ENCODE results near the gene AVPR1B. TPM values are rescaled to one million over a fixed set of nuclear protein-coding genes. Genes with fewer than 3 reads are reported as not detected.
"Not testable (repeated sequence)": the region's sequence is repeated elsewhere in the genome, so short reads cannot be mapped to it uniquely, and the experiment has no call there.

Gene AVPR1B
- total RNA-seq, 1 experiment from 2014 or later, result not detected

- intact Hi-C loops (cut with micrococcal nuclease; ENCODE audit: unreplicated experiment), result no loop called here
- peak overlapping the region; percentile 62 for H3K4me3 Mint-ChIP-seq (ENCODE audit: low read depth, unreplicated experiment)
- CTCF ChIA-PET, result no interaction called here
- H3K4me1 Mint-ChIP-seq (ENCODE audit: low read depth, unreplicated experiment), result peaks cover 69% of the 10 kb centered on the region
- TF ChIP-seq CTCF (IDR thresholded peaks at IDR 0.05; ENCODE audit: unreplicated experiment), result no peak
- H3K27me3 Mint-ChIP-seq (ENCODE audit: unreplicated experiment), result no peaks in the 10 kb centered on the region
- peak overlapping the region; percentile 37 for H3K27ac Mint-ChIP-seq (ENCODE audit: unreplicated experiment)
- no peak for DNase-seq
- no TSS peak for BruUV-seq (replicated peaks)
- peaks cover 95% of the 10 kb centered on the region for H3K36me3 Mint-ChIP-seq (ENCODE audit: insufficient read depth, unreplicated experiment)
- no peaks in the 10 kb centered on the region for H3K9me3 Mint-ChIP-seq (ENCODE audit: low read depth, unreplicated experiment)
Observed at GRCh38 chr1:206065547-206066145, 51.5 kb downstream of the AVPR1B start.

DNA sequence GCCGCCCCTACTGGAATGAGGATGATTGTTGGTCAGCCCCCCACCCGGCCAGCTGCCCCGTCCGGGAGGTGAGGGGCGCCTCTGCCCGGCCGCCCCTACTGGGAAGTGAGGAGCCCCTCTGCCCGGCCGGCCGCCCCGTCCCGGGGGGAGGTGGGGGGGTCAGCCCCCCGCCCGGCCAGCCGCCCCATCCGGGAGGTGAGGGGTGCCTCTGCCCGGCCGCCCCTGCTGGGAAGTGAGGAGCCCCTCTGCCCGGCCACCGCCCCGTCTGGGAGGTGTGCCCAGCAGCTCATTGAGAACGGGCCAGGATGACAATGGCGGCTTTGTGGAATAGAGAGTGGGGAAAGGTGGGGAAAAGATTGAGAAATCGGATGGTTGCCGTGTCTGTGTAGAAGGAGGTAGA is 52.7 kb downstream of the AVPR1B start:
- Mint-ChIP-seq H3K27ac (ENCODE audit: unreplicated experiment) (peak overlapping the region; percentile 37), H3K36me3 (ENCODE audit: insufficient read depth, unreplicated experiment) (peaks cover 95% of the 10 kb centered on the region), H3K4me3 (ENCODE audit: low read depth, unreplicated experiment) (peak overlapping the region; percentile 62), H3K4me1 (ENCODE audit: low read depth, unreplicated experiment) (peaks cover 74% of the 10 kb centered on the region)
- DNase-seq; intact Hi-C loops (cut with micrococcal nuclease; ENCODE audit: unreplicated experiment); CTCF ChIA-PET; BruUV-seq (replicated peaks); H3K27me3 Mint-ChIP-seq (ENCODE audit: unreplicated experiment); H3K9me3 Mint-ChIP-seq (ENCODE audit: low read depth, unreplicated experiment): not testable (repeated sequence)

- peak overlapping the region; percentile 90 for H3K27ac Mint-ChIP-seq (ENCODE audit: unreplicated experiment)
- H3K27me3 Mint-ChIP-seq (ENCODE audit: unreplicated experiment); DNase-seq; BruUV-seq (replicated peaks); H3K9me3 Mint-ChIP-seq (ENCODE audit: low read depth, unreplicated experiment); intact Hi-C loops (cut with micrococcal nuclease; ENCODE audit: unreplicated experiment); CTCF ChIA-PET: not testable (repeated sequence)
- peaks cover 95% of the 10 kb centered on the region for H3K36me3 Mint-ChIP-seq (ENCODE audit: insufficient read depth, unreplicated experiment)
- peaks cover 79% of the 10 kb centered on the region for H3K4me1 Mint-ChIP-seq (ENCODE audit: low read depth, unreplicated experiment)
- peak overlapping the region; percentile 64 for H3K4me3 Mint-ChIP-seq (ENCODE audit: low read depth, unreplicated experiment)
Observed at GRCh38 chr1:206064001-206064400, 53.2 kb downstream of the AVPR1B start.

GRCh38 chr1:206062464-206062863 is 54.7 kb downstream of the AVPR1B start:
- intact Hi-C loops (cut with micrococcal nuclease; ENCODE audit: unreplicated experiment), result no loop called here
- TF ChIP-seq CTCF (IDR thresholded peaks at IDR 0.05; ENCODE audit: unreplicated experiment), result no peak
- CTCF ChIA-PET, result interaction anchor here (0.8 kb wide), 1 partner anchor 32 kb away, joined by 3 read pairs; no protein-coding TSS in a partner anchor
- Mint-ChIP-seq H3K4me1 (ENCODE audit: low read depth, unreplicated experiment) (peaks cover 80% of the 10 kb centered on the region), H3K4me3 (ENCODE audit: low read depth, unreplicated experiment) (peak overlapping the region; percentile 64), H3K36me3 (ENCODE audit: insufficient read depth, unreplicated experiment) (peaks cover 98% of the 10 kb centered on the region), H3K9me3 (ENCODE audit: low read depth, unreplicated experiment) (no peaks in the 10 kb centered on the region), H3K27ac (ENCODE audit: unreplicated experiment) (peak overlapping the region; percentile 90), H3K27me3 (ENCODE audit: unreplicated experiment) (no peaks in the 10 kb centered on the region)
- BruUV-seq (replicated peaks), result no TSS peak
- no peak for DNase-seq

- Mint-ChIP-seq H3K4me3 (ENCODE audit: low read depth, unreplicated experiment) (peak overlapping the region; percentile 94), H3K27me3 (ENCODE audit: unreplicated experiment) (no peaks in the 10 kb centered on the region), H3K4me1 (ENCODE audit: low read depth, unreplicated experiment) (peaks cover 80% of the 10 kb centered on the region), H3K27ac (ENCODE audit: unreplicated experiment) (peak overlapping the region; percentile 87), H3K9me3 (ENCODE audit: low read depth, unreplicated experiment) (no peaks in the 10 kb centered on the region), H3K36me3 (ENCODE audit: insufficient read depth, unreplicated experiment) (peaks cover 98% of the 10 kb centered on the region)
- CTCF ChIA-PET, result interaction anchor here (1.0 to 1.2 kb wide), 2 partner anchors 19 to 142 kb away, joined by 3 read pairs; no protein-coding TSS in a partner anchor
- TF ChIP-seq CTCF (IDR thresholded peaks at IDR 0.05; ENCODE audit: unreplicated experiment), result no peak
- no TSS peak for BruUV-seq (replicated peaks)
- intact Hi-C loops (cut with micrococcal nuclease; ENCODE audit: unreplicated experiment), result no loop called here
- DNase-seq, result no peak
Observed at GRCh38 chr1:206060844-206061243, 56.3 kb downstream of the AVPR1B start.

Other genes with a start within 250 kb of the AVPR1B start
- 4.2 and 7.6 TPM in 2 replicates for gene SLC26A9, start 173.9 kb downstream of the AVPR1B start, total RNA-seq (2022)
- gene RAB7B, start 114.0 kb downstream of the AVPR1B start, total RNA-seq (2022), result 1.1 and 1.3 TPM in 2 replicates
- 425 and 457 TPM in 2 replicates for gene CTSE, start 93.5 kb downstream of the AVPR1B start, total RNA-seq (2022)
- gene RHEX, start 64.2 kb downstream of the AVPR1B start, total RNA-seq (2022), result 75.1 and 88.9 TPM in 2 replicates
- 17.5 and 18.3 TPM in 2 replicates for gene FAM72A, start 85.5 kb upstream of the AVPR1B start, total RNA-seq (2022)
- gene SRGAP2, start 86.2 kb upstream of the AVPR1B start, total RNA-seq (2022), result 56.7 and 70.1 TPM in 2 replicates